ENCODE data around the gene SELPLG.
"Not testable (repeated sequence)": the region's sequence is repeated elsewhere in the genome, so short reads cannot be mapped to it uniquely, and the experiment has no call there.

Gene SELPLG

GRCh38 chr12:108584456-108585065 lies 49.1 kb downstream of the SELPLG start:
- no peak for DNase-seq

- no peak for DNase-seq
Observed at GRCh38 chr12:108583991-108584390, 49.7 kb downstream of the SELPLG start.

GRCh38 chr12:108582978-108583770 lies 50.5 kb downstream of the SELPLG start:
- no peak for DNase-seq

GRCh38 chr12:108582509-108582908 lies 51.2 kb downstream of the SELPLG start:
- DNase-seq = no peak

GRCh38 chr12:108581311-108582227 lies 52.1 kb downstream of the SELPLG start:
- DNase-seq = no peak

- no peak for DNase-seq
Observed at GRCh38 chr12:108580531-108580930, 53.2 kb downstream of the SELPLG start.

- DNase-seq = no peak
Observed at GRCh38 chr12:108578813-108579212, 54.9 kb downstream of the SELPLG start.

- no peak for DNase-seq
Observed at GRCh38 chr12:108578264-108578663, 55.4 kb downstream of the SELPLG start.

GRCh38 chr12:108577458-108577857 lies 56.2 kb downstream of the SELPLG start:
- no peak for DNase-seq

GRCh38 chr12:108576660-108577234 lies 56.9 kb downstream of the SELPLG start:
- no peak for DNase-seq

- no peak for DNase-seq
Observed at GRCh38 chr12:108575199-108575912, 58.3 kb downstream of the SELPLG start.

GRCh38 chr12:108574276-108574675 lies 59.4 kb downstream of the SELPLG start:
- DNase-seq = not testable (repeated sequence)

- DNase-seq = no peak
Observed at GRCh38 chr12:108573317-108573716, 60.4 kb downstream of the SELPLG start.

- DNase-seq = no peak
Observed at GRCh38 chr12:108572166-108572790, 61.4 kb downstream of the SELPLG start.
